Measurements from ENCODE around the gene USP7.

- TF ChIP-seq CTCF (IDR thresholded peaks at IDR 0.05) (no peak), POLR2A (IDR thresholded peaks at IDR 0.05) (no peak), EP300 (IDR thresholded peaks at IDR 0.05) (no peak)
Observed at GRCh38 chr16:8858994-8859912, 104.5 kb downstream of the USP7 start.

Measured in ovary (tissue), 3 donors.